ENCODE data around the gene A1BG. TPM values are rescaled to one million over a fixed set of nuclear protein-coding genes. Genes with fewer than 3 reads are reported as not detected.

The A1BG gene
- polyA plus RNA-seq, 3 donors from 2014 or later = 14.4 to 33.4 (median 32.4) TPM

DNA sequence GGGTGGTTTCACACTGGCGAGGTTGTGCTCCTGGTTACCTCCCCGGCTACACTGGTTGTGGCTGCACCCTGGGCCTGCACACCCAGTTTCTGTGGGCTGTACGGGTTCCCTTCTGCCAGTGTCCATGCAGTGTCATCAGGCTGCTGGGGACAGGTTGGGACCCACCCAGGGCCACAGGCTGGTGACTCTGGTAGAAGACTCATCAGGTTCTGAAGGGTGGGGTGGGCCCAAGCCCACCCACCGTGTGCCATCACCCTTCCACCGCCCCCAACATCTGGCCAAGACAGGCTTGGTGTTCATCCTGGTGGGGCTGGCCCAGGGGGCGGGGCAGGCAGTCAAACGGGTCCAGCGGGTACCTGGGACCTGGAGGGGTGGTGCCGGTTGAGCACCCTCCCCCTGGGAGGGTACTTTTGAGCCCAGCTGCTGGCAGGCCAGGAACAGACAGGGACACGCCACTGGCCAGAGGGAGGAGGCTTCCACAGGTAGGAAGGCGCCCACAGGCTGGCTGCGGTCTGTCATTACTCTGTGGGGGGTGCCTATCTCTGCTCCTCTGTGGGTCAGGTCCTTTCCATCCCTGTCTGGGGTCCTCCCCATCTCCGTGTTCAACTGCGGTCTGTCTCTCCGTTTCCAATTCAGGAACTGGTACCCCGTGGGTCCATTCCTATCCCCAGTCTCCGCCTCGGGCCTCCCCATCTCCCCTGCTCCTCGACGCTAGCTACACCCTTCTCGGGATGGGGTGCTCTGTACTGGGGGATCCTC is 42.1 kb upstream of the A1BG start, which contains the start of gene RNF225:
TSS of gene RNF225 (plus strand) at position 437 of the 759 bp plus-strand sequence. CDS start 434 bp downstream, outside the sequence.
- Mint-ChIP-seq H3K9me3 (no peaks in the 10 kb centered on the region), H3K4me3 (no peak within 1 kb of the TSS), H3K27me3 (ENCODE audit: low read depth in 3 of 3) (peaks cover 7 to 10% (median 9%) of the 10 kb centered on the region in 3 donors), H3K27ac (no peak within 1 kb of the TSS), H3K4me1 (peaks cover 7 to 8% of the 10 kb centered on the region in 2 donors), H3K36me3 (peaks cover 14 to 29% (median 19%) of the 10 kb centered on the region in 3 donors)
- no peak for DNase-seq

DNA sequence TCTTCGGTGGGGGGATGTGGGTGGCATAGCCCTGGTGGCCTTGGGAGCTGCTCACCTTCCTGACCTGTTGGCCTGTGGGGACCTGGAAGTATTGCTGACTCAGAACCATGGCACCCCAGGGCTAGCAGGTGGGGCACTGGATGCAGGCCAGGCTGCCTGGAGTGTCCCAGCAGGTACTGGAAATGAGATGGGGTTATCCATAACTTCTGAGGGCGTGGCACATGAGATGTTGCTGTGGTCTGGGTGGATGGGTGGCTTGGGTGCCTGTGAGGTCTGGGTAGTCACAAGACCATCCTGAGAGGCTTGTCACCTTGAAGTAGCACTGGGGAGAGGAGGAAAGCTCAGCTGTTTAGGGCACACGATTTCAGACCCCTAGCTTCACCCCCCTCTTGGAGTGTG is 41.5 kb upstream of the A1BG start:
- peaks cover 7 to 10% (median 9%) of the 10 kb centered on the region in 3 donors for H3K27me3 Mint-ChIP-seq (ENCODE audit: low read depth in 3 of 3)
- H3K36me3 Mint-ChIP-seq = peaks cover 14 to 29% (median 19%) of the 10 kb centered on the region in 3 donors
- no peak overlapping the region for H3K27ac Mint-ChIP-seq
- no peaks in the 10 kb centered on the region for H3K9me3 Mint-ChIP-seq
- DNase-seq = no peak
- no peak overlapping the region for H3K4me3 Mint-ChIP-seq
- H3K4me1 Mint-ChIP-seq = peaks cover 5 to 7% of the 10 kb centered on the region in 2 donors

DNA sequence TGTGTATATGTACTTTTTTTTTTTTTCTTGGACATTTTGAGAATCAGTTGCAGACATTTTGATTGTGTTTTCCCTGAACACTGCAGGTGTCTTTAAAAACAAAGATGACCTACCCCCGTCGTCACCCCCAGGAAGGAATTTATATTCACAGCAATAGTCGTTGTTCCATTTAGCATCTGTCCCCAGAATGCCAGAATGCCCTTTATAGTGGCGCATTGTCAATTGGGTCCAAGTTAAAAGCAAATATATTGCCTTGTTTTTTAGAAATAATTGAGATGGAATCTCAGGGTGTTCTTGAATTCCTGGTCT is 40.4 kb upstream of the A1BG start:
- peaks cover 3 to 10% (median 10%) of the 10 kb centered on the region in 3 donors for H3K27me3 Mint-ChIP-seq (ENCODE audit: low read depth in 3 of 3)
- no peak overlapping the region for H3K4me3 Mint-ChIP-seq
- peaks cover 22 to 36% (median 26%) of the 10 kb centered on the region in 3 donors for H3K36me3 Mint-ChIP-seq
- H3K9me3 Mint-ChIP-seq = no peaks in the 10 kb centered on the region
- H3K4me1 Mint-ChIP-seq = peaks cover 10 to 15% of the 10 kb centered on the region in 2 donors
- DNase-seq = no peak
- H3K27ac Mint-ChIP-seq = no peak overlapping the region

DNA sequence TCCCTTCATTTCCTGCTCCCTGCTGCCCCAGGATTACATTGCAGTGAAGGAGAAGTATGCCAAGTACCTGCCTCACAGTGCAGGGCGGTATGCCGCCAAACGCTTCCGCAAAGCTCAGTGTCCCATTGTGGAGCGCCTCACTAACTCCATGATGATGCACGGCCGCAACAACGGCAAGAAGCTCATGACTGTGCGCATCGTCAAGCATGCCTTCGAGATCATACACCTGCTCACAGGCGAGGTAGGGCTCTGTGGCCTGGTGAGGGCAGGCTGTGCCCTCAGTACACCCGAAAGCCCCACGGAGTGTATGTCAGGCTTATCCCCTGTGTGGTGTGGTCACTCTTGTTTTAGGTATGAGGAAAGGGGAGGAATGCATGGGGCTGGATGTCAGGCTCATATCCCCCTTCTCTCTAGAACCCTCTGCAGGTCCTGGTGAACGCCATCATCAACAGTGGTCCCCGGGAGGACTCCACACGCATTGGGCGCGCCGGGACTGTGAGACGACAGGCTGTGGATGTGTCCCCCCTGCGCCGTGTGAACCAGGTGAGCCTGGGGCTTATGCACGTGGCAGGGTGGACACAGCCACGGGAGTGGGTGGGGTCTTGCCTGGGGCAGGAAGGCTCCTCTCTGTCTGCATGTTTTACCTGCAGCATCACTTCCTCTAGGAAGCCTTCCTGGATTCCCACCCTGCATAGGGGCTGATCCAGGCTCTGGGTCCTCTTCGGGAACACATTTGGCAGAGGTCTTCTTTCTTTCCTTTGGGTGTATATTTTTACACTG is 39.8 kb upstream of the A1BG start:
- Mint-ChIP-seq H3K4me1 (peaks cover 16 to 20% of the 10 kb centered on the region in 2 donors), H3K4me3 (no peak overlapping the region), H3K9me3 (no peaks in the 10 kb centered on the region), H3K27ac (no peak overlapping the region), H3K36me3 (peaks cover 22 to 36% (median 26%) of the 10 kb centered on the region in 3 donors), H3K27me3 (ENCODE audit: low read depth in 3 of 3) (peaks cover 3 to 10% (median 10%) of the 10 kb centered on the region in 3 donors)
- no peak for DNase-seq

DNA sequence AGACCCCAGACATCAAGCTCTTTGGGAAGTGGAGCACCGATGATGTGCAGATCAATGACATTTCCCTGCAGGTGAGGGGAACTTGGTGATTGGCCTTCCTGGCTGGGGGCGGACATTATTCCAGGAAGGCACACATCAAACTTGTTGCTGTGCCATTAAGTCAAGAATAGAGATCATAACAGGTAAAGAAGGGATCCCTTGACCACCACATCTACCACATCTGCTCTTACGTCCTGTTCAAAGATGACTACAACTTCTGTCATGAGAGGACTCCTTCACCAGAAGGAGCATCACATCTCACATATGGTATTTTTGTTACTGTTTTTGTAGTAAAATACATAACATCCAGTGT is 34.9 kb upstream of the A1BG start:
- peaks cover 34 to 36% of the 10 kb centered on the region in 2 donors for H3K4me1 Mint-ChIP-seq
- DNase-seq = no peak
- peaks cover 10 to 17% (median 14%) of the 10 kb centered on the region in 3 donors for H3K27me3 Mint-ChIP-seq (ENCODE audit: low read depth in 3 of 3)
- H3K4me3 Mint-ChIP-seq = peak overlapping the region; percentile 89 to 96 (median 94)
- peaks cover 12 to 16% (median 12%) of the 10 kb centered on the region in 3 donors for H3K36me3 Mint-ChIP-seq
- no peaks in the 10 kb centered on the region for H3K9me3 Mint-ChIP-seq
- peak overlapping the region; percentile 96 to 99 (median 96) for H3K27ac Mint-ChIP-seq

DNA sequence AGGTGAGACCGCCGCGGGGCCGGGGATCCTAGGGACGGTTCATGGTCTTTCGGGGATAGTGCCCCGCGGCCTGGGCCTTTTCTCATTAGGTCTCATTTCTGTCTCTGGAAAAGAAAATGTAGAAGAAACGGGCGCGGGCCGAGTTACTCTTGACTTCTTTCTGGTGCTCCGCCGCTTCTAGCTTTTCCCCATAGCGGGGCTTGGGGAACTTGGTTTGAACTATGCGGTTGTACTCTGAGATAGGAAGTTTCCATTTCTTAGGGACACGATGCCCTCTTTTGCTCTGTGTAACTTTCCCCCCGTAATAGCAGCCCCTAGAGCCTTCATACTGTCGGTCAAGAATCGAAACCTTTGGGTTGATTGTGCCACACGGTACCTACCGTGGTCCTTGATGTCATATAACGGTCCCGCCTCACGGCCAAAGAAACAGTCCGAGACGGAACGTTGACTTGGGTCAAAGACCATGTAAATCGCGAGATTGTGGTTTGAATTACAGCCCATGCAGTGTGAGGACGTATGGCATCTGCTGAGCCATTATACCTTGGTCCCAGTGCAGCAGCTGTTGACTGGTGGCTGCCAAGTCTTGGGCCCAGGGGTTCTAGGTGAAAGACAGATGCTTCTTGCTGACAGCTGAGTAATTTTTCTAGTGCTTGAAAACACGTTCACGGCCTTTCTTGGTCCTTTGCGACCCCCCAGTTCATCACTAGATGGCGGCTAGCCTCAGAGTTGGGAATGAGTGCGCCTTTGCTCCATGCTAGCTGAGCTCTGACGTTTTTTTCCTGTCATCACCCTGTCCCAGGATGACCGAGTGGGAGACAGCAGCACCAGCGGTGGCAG is 34.3 kb upstream of the A1BG start:
- Mint-ChIP-seq H3K9me3 (no peaks in the 10 kb centered on the region), H3K4me3 (peak overlapping the region; percentile 89 to 96 (median 94)), H3K36me3 (peaks cover 11 to 12% (median 12%) of the 10 kb centered on the region in 3 donors), H3K27ac (peak overlapping the region; percentile 96 to 99 (median 96)), H3K4me1 (peaks cover 34 to 39% of the 10 kb centered on the region in 2 donors), H3K27me3 (ENCODE audit: low read depth in 3 of 3) (peaks cover 10 to 16% (median 14%) of the 10 kb centered on the region in 3 donors)
- no peak for DNase-seq

DNA sequence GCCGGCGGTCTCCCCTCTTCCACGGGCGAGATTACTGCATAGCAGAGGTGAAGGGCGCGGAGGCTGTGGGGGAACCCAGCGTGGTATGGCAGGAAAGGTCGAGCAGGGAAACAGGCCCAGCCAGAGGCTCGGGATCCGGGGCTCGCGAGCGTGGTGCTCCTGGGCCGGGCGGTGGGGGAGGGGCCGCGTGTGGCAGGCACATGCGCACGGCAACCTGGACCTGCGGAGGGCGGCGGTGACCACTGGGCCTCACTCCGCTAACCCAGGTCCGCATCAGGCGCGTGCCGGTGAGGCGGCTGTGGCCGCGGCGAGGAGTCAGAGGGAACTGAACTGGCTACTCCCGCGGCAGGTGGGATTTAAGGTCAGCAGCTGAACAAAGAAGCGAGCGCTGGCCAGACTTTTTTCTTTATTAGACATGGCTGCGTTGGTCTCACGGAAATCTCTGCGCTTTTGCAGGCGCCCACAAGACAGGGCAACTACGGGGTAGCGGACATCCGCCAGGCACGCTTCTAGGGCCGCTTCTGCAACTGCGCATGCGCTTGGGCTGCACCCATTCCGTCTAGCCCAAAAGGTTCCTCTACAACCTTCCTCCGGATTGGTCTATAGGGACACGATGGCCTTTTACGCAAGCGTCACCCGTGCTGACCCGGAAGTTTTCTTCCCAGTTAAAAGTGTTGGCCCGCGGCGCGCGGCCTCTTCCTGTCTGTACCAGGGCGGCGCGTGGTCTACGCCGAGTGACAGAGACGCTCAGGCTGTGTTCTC is 33.5 kb upstream of the A1BG start, which contains the start of gene RPS5:
TSS of gene RPS5 (plus strand) at position 694 of the 762 bp plus-strand sequence. CDS start 869 bp downstream, outside the sequence.
- Mint-ChIP-seq H3K9me3 (no peaks in the 10 kb centered on the region), H3K4me3 (peak within 1 kb of the TSS; percentile 89 to 96 (median 94)), H3K36me3 (peaks cover 11 to 12% (median 12%) of the 10 kb centered on the region in 3 donors), H3K27me3 (ENCODE audit: low read depth in 3 of 3) (peaks cover 10 to 16% (median 14%) of the 10 kb centered on the region in 3 donors), H3K4me1 (peaks cover 39 to 44% of the 10 kb centered on the region in 2 donors), H3K27ac (peak within 1 kb of the TSS; percentile 96 to 99 (median 96))
- peak; percentile 95 to 99 (median 97) for DNase-seq

DNA sequence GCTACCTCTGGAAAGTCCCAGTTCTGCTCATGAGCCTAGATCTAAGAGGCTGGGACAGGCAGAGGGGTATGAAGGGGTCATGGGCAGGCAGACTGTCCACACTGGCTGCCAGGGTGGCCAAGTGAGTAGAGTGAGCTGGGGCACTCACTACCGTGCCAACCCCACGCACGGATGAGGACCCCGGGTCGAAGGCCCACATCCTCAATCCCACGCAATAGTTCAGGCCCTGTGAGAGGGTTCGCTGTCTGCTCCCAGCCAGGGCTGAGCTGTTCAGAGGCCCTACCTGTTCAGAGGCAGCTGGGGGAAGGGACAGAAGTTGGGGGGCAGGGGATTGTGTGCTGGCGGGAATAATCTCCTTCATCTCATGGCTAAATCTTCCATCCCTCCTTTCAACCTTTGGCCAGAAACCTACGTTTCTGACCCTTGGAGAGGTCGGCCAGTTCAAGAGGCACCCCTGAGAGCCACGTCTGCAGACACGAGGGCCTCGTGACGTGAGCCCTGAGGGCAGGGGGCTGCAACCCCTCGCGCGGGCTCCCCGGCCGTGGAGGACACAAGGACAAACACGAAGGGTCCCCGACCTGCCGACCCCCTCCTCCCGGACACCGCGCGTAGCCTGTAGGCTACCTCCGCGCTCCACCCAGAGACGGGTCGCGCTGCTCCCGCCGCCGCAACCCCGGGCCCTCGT is 32.7 kb upstream of the A1BG start:
- no peak for DNase-seq
- peak overlapping the region; percentile 89 to 96 (median 94) for H3K4me3 Mint-ChIP-seq
- peaks cover 15 to 19% (median 15%) of the 10 kb centered on the region in 3 donors for H3K27me3 Mint-ChIP-seq (ENCODE audit: low read depth in 3 of 3)
- peak overlapping the region; percentile 96 to 99 (median 96) for H3K27ac Mint-ChIP-seq
- no peaks in the 10 kb centered on the region for H3K9me3 Mint-ChIP-seq
- peaks cover 44 to 49% of the 10 kb centered on the region in 2 donors for H3K4me1 Mint-ChIP-seq
- peaks cover 11 to 12% (median 12%) of the 10 kb centered on the region in 3 donors for H3K36me3 Mint-ChIP-seq

DNA sequence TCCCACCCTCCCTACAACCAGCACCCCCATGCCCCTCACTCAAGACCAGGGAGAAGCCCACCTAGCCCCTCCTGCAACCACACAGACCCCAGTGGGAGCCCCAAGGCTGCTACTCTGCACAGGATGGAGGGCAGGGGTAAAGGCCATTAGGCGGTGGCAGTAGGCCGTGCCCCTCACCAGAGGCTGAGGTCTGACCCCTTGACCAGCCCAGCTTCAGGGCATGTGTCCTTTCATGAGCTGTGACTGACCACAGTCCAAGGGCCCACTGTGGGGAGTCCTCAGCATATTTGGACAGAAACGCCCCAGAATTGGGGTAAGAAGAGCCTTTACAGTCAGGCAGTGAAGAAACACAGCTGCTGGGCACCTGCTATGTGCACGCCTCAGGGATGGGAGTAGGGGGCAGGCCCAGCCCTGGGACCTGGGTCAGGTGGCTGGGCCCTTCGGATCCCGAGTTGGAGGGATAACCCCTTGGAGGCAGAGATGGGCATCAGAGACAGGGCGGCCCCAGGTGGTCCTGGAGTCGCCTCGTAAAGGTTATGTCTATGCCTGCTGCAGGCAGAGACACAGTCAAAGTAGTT is 32.1 kb upstream of the A1BG start:
- Mint-ChIP-seq H3K36me3 (peaks cover 7% of the 10 kb centered on the region in 3 donors), H3K4me3 (peak overlapping the region; percentile 63 to 96 (median 93)), H3K27me3 (ENCODE audit: low read depth in 3 of 3) (peaks cover 16 to 21% (median 17%) of the 10 kb centered on the region in 3 donors), H3K4me1 (peaks cover 39 to 47% of the 10 kb centered on the region in 2 donors), H3K9me3 (no peaks in the 10 kb centered on the region), H3K27ac (peak overlapping the region; percentile 96 to 99 (median 96))
- DNase-seq = no peak

DNA sequence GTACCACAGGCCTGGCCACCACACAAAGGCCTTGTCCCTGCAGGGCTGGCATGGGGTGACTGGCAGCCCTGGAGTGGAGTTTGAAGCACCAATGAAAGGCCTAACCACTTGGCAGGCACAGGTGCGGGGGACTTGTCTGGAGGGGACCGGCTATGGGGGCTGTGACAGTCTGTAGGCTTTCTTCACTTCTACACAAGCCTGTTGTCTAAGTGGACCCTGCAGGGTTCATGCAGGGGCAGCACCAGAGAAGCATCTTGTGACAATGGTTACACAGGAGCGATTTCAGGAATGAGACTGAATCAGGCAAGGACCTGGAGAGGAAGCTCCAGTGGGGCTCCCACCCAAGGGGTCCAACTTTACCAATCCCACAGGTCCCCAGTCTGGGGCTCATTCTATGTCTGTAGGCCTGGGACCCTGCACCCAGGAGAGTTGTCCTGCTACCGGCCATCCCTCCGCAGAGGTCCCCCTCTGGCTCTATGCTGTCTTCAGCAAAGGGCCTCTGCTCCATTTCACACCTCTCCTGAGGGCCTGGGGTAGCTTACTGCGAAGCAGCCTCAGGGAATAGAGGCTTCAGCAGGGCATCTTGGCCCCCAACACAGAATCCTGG is 29.8 kb upstream of the A1BG start:
- no peak for DNase-seq
- Mint-ChIP-seq H3K4me1 (peaks cover 42 to 48% of the 10 kb centered on the region in 2 donors), H3K4me3 (peak overlapping the region in 2 of 5 donors; percentile 21 to 60), H3K36me3 (no peaks in the 10 kb centered on the region), H3K9me3 (no peaks in the 10 kb centered on the region), H3K27me3 (ENCODE audit: low read depth in 3 of 3) (peaks cover 16 to 21% (median 17%) of the 10 kb centered on the region in 3 donors), H3K27ac (peak overlapping the region in 4 of 6 donors; percentile 34 to 92 (median 58))

DNA sequence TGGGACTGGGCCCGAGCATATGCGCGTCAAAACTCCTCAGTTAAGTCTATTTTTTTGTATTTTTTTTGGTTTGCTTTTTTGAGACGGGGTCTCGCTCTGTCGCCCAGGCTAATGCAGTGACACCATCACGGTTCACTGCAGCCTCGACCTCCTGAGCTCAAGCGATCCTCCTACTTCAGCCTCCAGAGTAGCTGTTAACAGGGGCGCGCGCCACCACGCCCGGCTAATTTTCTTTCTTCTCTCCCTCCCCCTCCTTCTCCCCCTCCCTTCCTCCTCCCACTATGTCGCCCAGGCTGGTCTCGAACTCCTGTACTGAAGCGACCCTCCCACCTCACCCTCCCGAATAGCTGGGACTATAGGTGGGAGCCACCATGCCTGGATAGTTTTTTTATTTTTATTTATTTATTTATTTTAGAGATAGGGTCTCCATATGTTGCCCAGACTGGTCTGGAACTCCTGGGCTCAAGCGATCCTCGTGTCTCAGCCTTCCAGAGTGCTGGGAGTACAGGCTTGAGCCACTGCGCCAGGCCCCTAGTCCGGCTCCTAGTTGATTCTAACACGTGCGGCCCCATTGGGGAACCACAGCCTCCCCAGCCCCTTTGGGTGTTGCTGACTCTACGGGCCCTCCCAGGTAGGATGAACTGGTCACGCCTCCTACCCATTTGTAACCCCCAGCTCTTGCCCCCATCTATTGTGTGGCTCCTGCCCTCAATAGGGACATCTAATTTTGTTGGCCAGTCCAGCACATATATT is 28.3 kb upstream of the A1BG start:
- no peak for DNase-seq
- peaks cover 7 to 10% (median 9%) of the 10 kb centered on the region in 3 donors for H3K27me3 Mint-ChIP-seq (ENCODE audit: low read depth in 3 of 3)
- no peaks in the 10 kb centered on the region for H3K36me3 Mint-ChIP-seq
- H3K4me3 Mint-ChIP-seq = peak overlapping the region; percentile 87 to 96 (median 89)
- H3K27ac Mint-ChIP-seq = peak overlapping the region; percentile 94 to 96 (median 95)
- no peaks in the 10 kb centered on the region for H3K9me3 Mint-ChIP-seq
- peaks cover 28 to 35% of the 10 kb centered on the region in 2 donors for H3K4me1 Mint-ChIP-seq

Measured in immature natural killer cell (primary cell).